HepG2 (cell line): Measurements from ENCODE around the gene RHCE. TPM values are rescaled to one million over a fixed set of nuclear protein-coding genes. Genes with fewer than 3 reads are reported as not detected.

ENCODE experiments used
- AHDC1 ChIP-seq: sonication (generic); formaldehyde crosslinking; IDR thresholded peaks from 2 replicates; pipeline ENCODE4 v1.5.1; 2020; ENCODE audit warnings: mild to moderate bottlenecking, missing genetic modification reagents, borderline replicate concordance
- ARHGAP35 ChIP-seq: sonication (generic); formaldehyde crosslinking; IDR thresholded peaks from 2 replicates; pipeline ENCODE4 v1.9.0; 2022; ENCODE audit warnings: mild to moderate bottlenecking, inconsistent platforms, moderate library complexity, missing genetic modification reagents, borderline replicate concordance
- CEBPG ChIP-seq: IDR thresholded peaks from 2 replicates; pipeline ENCODE4 v1.6.1; 2016
- FOXA3 ChIP-seq: IDR thresholded peaks from 2 replicates; pipeline ENCODE4 v1.6.1; 2016; ENCODE audit warnings: missing genetic modification reagents, missing compliant biosample characterization
- HES4 ChIP-seq: sonication (generic); formaldehyde crosslinking; IDR thresholded peaks from 2 replicates; pipeline ENCODE4 v1.9.0; 2021; ENCODE audit warnings: mild to moderate bottlenecking, missing genetic modification reagents, borderline replicate concordance
- HNF1B ChIP-seq: sonication (generic); formaldehyde crosslinking; IDR thresholded peaks from 2 replicates; pipeline ENCODE4 v1.5.1; 2020; ENCODE audit warnings: mild to moderate bottlenecking, moderate library complexity, missing genetic modification reagents
- KLF11 ChIP-seq: IDR thresholded peaks from 2 replicates; pipeline ENCODE4 v1.6.1; 2016; ENCODE audit warnings: missing compliant biosample characterization
- NFKB2 ChIP-seq: sonication (generic); formaldehyde crosslinking; IDR thresholded peaks from 2 replicates; pipeline ENCODE4 v1.4.0; 2020; ENCODE audit warnings: missing genetic modification reagents, borderline replicate concordance
- PAXIP1 ChIP-seq: sonication (generic); formaldehyde crosslinking; conservative IDR thresholded peaks from 2 replicates; pipeline ENCODE4 v1.4.0; 2020; ENCODE audit warnings: mild to moderate bottlenecking, missing genetic modification reagents, moderate library complexity
- RCOR2 ChIP-seq: IDR thresholded peaks from 2 replicates; pipeline ENCODE4 v1.6.1; 2016; ENCODE audit warnings: missing biosample characterization, missing genetic modification reagents
- ZFP91 ChIP-seq: sonication (generic); formaldehyde crosslinking; IDR thresholded peaks from 2 replicates; pipeline ENCODE4 v1.9.0; 2022; ENCODE audit warnings: missing genetic modification reagents, mild to moderate bottlenecking, borderline replicate concordance
- ZFX ChIP-seq: sonication (generic); formaldehyde crosslinking; IDR thresholded peaks from 2 replicates; pipeline ENCODE4 v1.4.0; 2020; ENCODE audit warnings: mild to moderate bottlenecking, low read depth, missing genetic modification reagents, moderate library complexity
- ZNF749 ChIP-seq: sonication (generic); formaldehyde crosslinking; IDR thresholded peaks from 2 replicates; pipeline ENCODE4 v1.8.0; 2022; ENCODE audit warnings: mild to moderate bottlenecking, missing genetic modification reagents, moderate library complexity, borderline replicate concordance
- ZSCAN21 ChIP-seq: sonication (generic); formaldehyde crosslinking; IDR thresholded peaks from 2 replicates; pipeline ENCODE4 v1.8.0; 2022; ENCODE audit warnings: mild to moderate bottlenecking, missing genetic modification reagents, moderate library complexity, borderline replicate concordance
- ZSCAN30 ChIP-seq: sonication (generic); formaldehyde crosslinking; IDR thresholded peaks from 2 replicates; pipeline ENCODE4 v1.5.0; 2020; ENCODE audit warnings: mild to moderate bottlenecking, missing genetic modification reagents
- polyA plus RNA-seq, 8 experiments: library from polyadenylated mRNA; depleted of rRNA in 3 of 8; stranded (reverse) in 7 of 8; unstranded in 1 of 8; fragments of >200 nt; fragmentation: Illumina TruSeq in 4 of 8; extraction: Trizol in 4 of 8; gene quantifications; 2 replicates each; pipeline versions ENCODE4 v1.2.1 to v1.2.3, GENCODE V29; 2011 to 2016; ENCODE audit warnings: low read depth in 4 of 8, missing spikeins in 1 of 8, mixed read lengths in 1 of 8; ENCODE audit not compliant: insufficient read depth in 1 of 8
- total RNA-seq, 5 experiments: library from RNA; depleted of rRNA; stranded (reverse); fragments of >200 nt; fragmentation: Illumina TruSeq; extraction: Trizol; gene quantifications; 2 replicates each; pipeline ENCODE4 v1.2.3, GENCODE V29; 2016; ENCODE audit warnings: low read depth in 1 of 5

RHCE gene
- total and polyA plus RNA-seq, 2 of the 13 experiments (the other 11 are each of a cell fraction or from before 2014, with no cell fraction given): 0.30 TPM; not detected in 1

GRCh38 chr1:25425098-25426085, 4.8 kb upstream of the RHCE start (continued):
- TF ChIP-seq AHDC1 (CRISPR knock-in tag) (0 out of 2 replicates have a peak, but pooled peaks have one; percentile 35), CEBPG (peak; percentile 38; the same call in 1 of the 2 replicates), ZFP91 (CRISPR knock-in tag) (no peak), ARHGAP35 (CRISPR knock-in tag) (no peak), ZSCAN30 (CRISPR knock-in tag) (no peak), NFKB2 (CRISPR knock-in tag) (no peak), RCOR2 (CRISPR knock-in tag) (peak; percentile 75), HNF1B (CRISPR knock-in tag) (no peak), ZNF749 (no peak), ZSCAN21 (CRISPR knock-in tag) (no peak), PAXIP1 (CRISPR knock-in tag) (0 out of 2 replicates have a peak, but pooled peaks have one; percentile 36), ZFX (CRISPR knock-in tag) (0 out of 2 replicates have a peak, but pooled peaks have one; percentile 11), FOXA3 (CRISPR knock-in tag) (0 out of 2 replicates have a peak, but pooled peaks have one; percentile 6), KLF11 (CRISPR knock-in tag) (no peak), HES4 (CRISPR knock-in tag) (no peak)
